Hair follicle dermal papilla cell (primary cell): ENCODE results near the gene JHY. TPM values are rescaled to one million over a fixed set of nuclear protein-coding genes. Genes with fewer than 3 reads are reported as not detected.

Source experiments
- small RNA-seq: library from RNA; depleted of rRNA; stranded (forward); fragments of <200 nt; gene quantifications from one replicate; pipeline ENCODE3, GENCODE V24; 2012
- total RNA-seq: library from RNA; depleted of rRNA; stranded (reverse); fragments of >200 nt; gene quantifications from 2 replicates; pipeline ENCODE4 v1.2.3, GENCODE V29; 2012

Gene JHY
- total RNA-seq: 10.3 and 10.5 TPM in 2 replicates

GRCh38 chr11:122882189-122882856 lies at the start of gene JHY:
JHY (plus strand) TSS chr11:122882759; CDS start chr11:122885850, 3,091 bp downstream.

GRCh38 chr11:122981388-122982264 lies 99.1 kb downstream of the JHY start, which contains the start of gene BSX:
BSX (minus strand) TSS chr11:122981834; CDS start chr11:122981671, 163 bp downstream.

Small RNAs within 50 kb of the gene (small RNA-seq; reads per million reads assigned to genes)
- not detected for gene RNU4-23P

Other genes starting within 250 kb of the JHY start
- gene UBASH3B, start 227.0 kb upstream of the JHY start, total RNA-seq: 37.3 and 54.5 TPM in 2 replicates
- gene CRTAM, start 44.3 kb upstream of the JHY start, total RNA-seq: 0.61 TPM in 1 of 2 replicates, not detected in the other
- gene BSX, start 99.1 kb downstream of the JHY start, total RNA-seq: not detected in 2 replicates
- 2,110 and 2,318 TPM in 2 replicates for gene HSPA8, start 179.4 kb downstream of the JHY start, total RNA-seq